Endothelial cell (in vitro differentiated cells): Measurements from ENCODE around the gene PTPRK. TPM values are rescaled to one million over a fixed set of nuclear protein-coding genes. Genes with fewer than 3 reads are reported as not detected.

Experiments used
- DNase-seq: peaks from one replicate; pipeline ENCODE4 v3.0.0; 2021; ENCODE audit warnings: low spot score
- H3K27ac Mint-ChIP-seq: one replicate; pipeline ENCODE4 v1.8.0; 2021; ENCODE audit warnings: mixed read lengths, inconsistent platforms; ENCODE audit not compliant: unreplicated experiment
- H3K27me3 Mint-ChIP-seq: one replicate; pipeline ENCODE4 v1.8.0; 2021; ENCODE audit warnings: mild to moderate bottlenecking, moderate library complexity, mixed read lengths, inconsistent platforms; ENCODE audit not compliant: unreplicated experiment
- H3K36me3 Mint-ChIP-seq: one replicate; pipeline ENCODE4 v1.8.0; 2021; ENCODE audit warnings: mild to moderate bottlenecking, low read depth, mixed read lengths, inconsistent platforms; ENCODE audit not compliant: unreplicated experiment
- H3K4me1 Mint-ChIP-seq: one replicate; pipeline ENCODE4 v1.8.0; 2021; ENCODE audit warnings: mild to moderate bottlenecking, mixed read lengths, inconsistent platforms; ENCODE audit not compliant: unreplicated experiment
- H3K4me3 Mint-ChIP-seq: one replicate; pipeline ENCODE4 v1.8.0; 2021; ENCODE audit warnings: mild to moderate bottlenecking, mixed read lengths, inconsistent platforms; ENCODE audit not compliant: unreplicated experiment
- H3K9me3 Mint-ChIP-seq: one replicate; pipeline ENCODE4 v1.8.0; 2021; ENCODE audit warnings: mixed read lengths, inconsistent platforms; ENCODE audit not compliant: unreplicated experiment
- total RNA-seq: library from RNA; stranded (reverse); fragmentation: NEBNext Ultra II Directional; extraction: Animal tissue kit (Norgen Biotek cat#: 25700); gene quantifications from one replicate; pipeline ENCODE4 v1.2.1, GENCODE V29; 2021; ENCODE audit not compliant: unreplicated experiment
- TF ChIP-seq, protein P1 (sequence below): fragments of 200-600 bp; sonication (generic); IDR thresholded peaks from one replicate; pipeline ENCODE4 v1.5.0; 2021; ENCODE audit warnings: antibody characterized with exemption; ENCODE audit not compliant: unreplicated experiment

The PTPRK gene
- total RNA-seq, 1 donor from 2014 or later: 47.3 TPM

DNA sequence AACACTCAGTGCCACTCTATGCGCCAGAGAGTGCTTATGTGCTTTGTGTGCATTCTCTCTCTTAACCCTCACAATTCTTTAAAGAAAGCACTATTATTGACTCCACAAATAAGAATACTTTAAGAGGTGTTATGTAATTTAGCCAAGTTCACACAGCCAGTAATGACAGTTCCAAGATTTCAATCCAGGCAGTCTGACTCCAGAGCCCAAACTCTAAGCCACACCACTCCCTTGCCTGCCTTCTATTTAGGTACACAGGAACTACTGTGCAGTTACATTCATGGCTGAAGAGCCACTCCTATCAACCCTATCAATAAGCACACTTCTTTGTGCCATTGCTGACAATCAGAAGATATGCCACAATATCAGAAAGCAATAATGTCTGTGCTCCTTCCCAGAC, 93.3 kb downstream of the PTPRK start:
- Mint-ChIP-seq H3K27ac (no peak overlapping the region), H3K9me3 (no peaks in the 10 kb centered on the region), H3K27me3 (no peaks in the 10 kb centered on the region), H3K4me1 (peaks cover 4% of the 10 kb centered on the region), H3K4me3 (no peak overlapping the region), H3K36me3 (no peaks in the 10 kb centered on the region)
- DNase-seq: no peak
- TF ChIP-seq, protein P1, sequence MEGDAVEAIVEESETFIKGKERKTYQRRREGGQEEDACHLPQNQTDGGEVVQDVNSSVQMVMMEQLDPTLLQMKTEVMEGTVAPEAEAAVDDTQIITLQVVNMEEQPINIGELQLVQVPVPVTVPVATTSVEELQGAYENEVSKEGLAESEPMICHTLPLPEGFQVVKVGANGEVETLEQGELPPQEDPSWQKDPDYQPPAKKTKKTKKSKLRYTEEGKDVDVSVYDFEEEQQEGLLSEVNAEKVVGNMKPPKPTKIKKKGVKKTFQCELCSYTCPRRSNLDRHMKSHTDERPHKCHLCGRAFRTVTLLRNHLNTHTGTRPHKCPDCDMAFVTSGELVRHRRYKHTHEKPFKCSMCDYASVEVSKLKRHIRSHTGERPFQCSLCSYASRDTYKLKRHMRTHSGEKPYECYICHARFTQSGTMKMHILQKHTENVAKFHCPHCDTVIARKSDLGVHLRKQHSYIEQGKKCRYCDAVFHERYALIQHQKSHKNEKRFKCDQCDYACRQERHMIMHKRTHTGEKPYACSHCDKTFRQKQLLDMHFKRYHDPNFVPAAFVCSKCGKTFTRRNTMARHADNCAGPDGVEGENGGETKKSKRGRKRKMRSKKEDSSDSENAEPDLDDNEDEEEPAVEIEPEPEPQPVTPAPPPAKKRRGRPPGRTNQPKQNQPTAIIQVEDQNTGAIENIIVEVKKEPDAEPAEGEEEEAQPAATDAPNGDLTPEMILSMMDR: no peak

DNA sequence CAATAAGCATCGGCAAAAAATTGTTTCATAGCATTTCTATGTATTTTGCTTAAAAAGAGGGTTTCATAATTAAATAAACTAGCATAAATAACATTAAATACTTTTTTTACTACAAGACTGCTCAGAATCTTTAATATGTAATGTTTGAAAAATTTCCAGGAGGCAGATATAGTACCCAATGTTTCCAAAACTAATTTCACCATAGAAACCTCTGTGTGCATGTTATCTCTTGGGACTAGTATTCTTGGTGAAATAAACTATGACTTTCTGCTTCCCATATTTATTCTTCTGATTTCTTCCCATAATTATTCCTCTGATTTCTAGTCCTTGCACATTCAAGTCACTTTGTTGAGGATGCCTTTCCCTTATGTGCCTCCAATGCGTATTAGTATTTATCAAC, 94.5 kb downstream of the PTPRK start:
- no peaks in the 10 kb centered on the region for H3K9me3 Mint-ChIP-seq

DNA sequence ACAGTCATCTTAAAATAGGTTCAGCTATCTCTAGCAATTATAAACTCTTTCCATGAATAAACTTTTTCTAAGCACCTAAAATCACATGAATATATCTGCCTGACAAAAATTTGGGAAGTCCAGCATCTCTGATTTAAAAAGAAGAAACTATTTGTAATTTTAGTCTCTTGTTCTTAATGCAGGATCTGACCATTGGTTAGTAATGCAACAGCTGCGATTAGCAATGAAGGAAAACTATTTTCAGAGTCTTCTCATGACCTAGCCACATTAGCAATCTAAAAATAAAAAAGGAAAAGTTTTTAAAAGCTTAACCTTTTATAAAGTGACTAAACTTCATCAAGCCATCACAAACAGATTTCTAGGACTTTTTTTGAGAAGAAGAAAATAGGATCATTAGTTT, 97.5 kb downstream of the PTPRK start:
- peaks cover 5% of the 10 kb centered on the region for H3K36me3 Mint-ChIP-seq
- no peak for DNase-seq
- TF ChIP-seq, protein P1: no peak
- no peak overlapping the region for H3K27ac Mint-ChIP-seq
- H3K27me3 Mint-ChIP-seq: peaks cover 3% of the 10 kb centered on the region
- no peaks in the 10 kb centered on the region for H3K4me1 Mint-ChIP-seq
- H3K9me3 Mint-ChIP-seq: no peaks in the 10 kb centered on the region
- H3K4me3 Mint-ChIP-seq: no peak overlapping the region

More for the DNA sequence above, 94.5 kb downstream of the PTPRK start:
- Mint-ChIP-seq H3K4me1 (no peaks in the 10 kb centered on the region), H3K27me3 (no peaks in the 10 kb centered on the region), H3K4me3 (no peak overlapping the region), H3K27ac (no peak overlapping the region), H3K36me3 (no peaks in the 10 kb centered on the region)
- DNase-seq: no peak
- TF ChIP-seq, protein P1: no peak

DNA sequence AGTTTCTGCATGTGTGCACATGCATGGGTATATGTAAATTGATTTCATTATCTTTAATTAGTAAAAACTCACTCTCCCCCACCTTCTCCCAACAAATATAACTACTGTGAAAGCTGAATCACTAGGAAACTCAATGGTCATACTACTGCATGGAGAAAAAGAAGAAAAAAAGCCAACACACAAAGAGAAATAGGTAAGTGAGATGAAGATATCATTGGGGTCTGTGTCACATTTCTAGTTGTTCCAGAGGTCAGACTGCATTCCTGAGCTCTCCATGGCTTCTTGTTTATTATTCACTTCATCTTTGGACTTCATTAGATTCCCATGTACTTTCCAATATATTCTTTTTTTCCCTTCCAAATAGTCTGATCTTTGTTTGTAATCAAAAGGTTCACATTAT, 98.2 kb downstream of the PTPRK start:
- no peak for DNase-seq
- peaks cover 3% of the 10 kb centered on the region for H3K27me3 Mint-ChIP-seq
- H3K9me3 Mint-ChIP-seq: no peaks in the 10 kb centered on the region
- no peak overlapping the region for H3K27ac Mint-ChIP-seq
- H3K4me3 Mint-ChIP-seq: no peak overlapping the region
- H3K4me1 Mint-ChIP-seq: no peaks in the 10 kb centered on the region
- H3K36me3 Mint-ChIP-seq: peaks cover 5% of the 10 kb centered on the region
- TF ChIP-seq, protein P1: no peak

DNA sequence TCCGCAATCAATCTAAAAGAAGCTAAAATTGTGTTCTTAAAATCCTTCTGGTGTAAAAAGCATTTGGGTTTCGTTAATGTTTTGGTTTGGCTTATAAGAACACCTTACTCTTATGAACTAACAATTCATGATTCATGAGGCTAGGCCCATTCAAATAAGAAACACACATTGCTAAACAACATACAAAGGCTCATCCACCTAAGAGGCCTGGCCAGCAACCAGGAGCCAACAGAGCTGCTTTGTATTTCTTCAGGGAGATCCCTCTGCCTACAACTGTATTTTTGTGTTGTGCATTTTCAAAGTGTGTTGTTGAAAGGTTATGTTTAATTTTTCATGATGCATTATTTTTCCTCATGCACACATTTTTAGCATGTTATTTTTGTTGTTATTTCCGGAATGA, 98.6 kb downstream of the PTPRK start:
- TF ChIP-seq, protein P1: no peak
- Mint-ChIP-seq H3K9me3 (no peaks in the 10 kb centered on the region), H3K27ac (no peak overlapping the region)

More for the DNA sequence above, 98.6 kb downstream of the PTPRK start:
- H3K36me3 Mint-ChIP-seq: peaks cover 5% of the 10 kb centered on the region
- no peaks in the 10 kb centered on the region for H3K4me1 Mint-ChIP-seq
- DNase-seq: no peak
- no peak overlapping the region for H3K4me3 Mint-ChIP-seq
- H3K27me3 Mint-ChIP-seq: peaks cover 3% of the 10 kb centered on the region
